Prostate gland (tissue), 2 donors: Measurements from ENCODE around the gene SCO2. TPM values are rescaled to one million over a fixed set of nuclear protein-coding genes. Genes with fewer than 3 reads are reported as not detected.

Source experiments
- DNase-seq: peaks from one replicate; pipeline ENCODE4 v3.0.0-alpha.2; 2019; ENCODE audit warnings: low spot score
- H3K27ac ChIP-seq, 2 donors: fragments of 200-600 bp; sonication (generic); 2 replicates each; pipeline ENCODE4 v1.5.1; 2017 to 2019
- H3K27me3 ChIP-seq: fragments of 200-600 bp; sonication (generic); replicated peaks from 2 replicates; pipeline ENCODE4 v1.5.1; 2019; ENCODE audit not compliant: insufficient read depth
- H3K36me3 ChIP-seq, 2 donors: fragments of 200-600 bp; sonication (generic); 1 replicate in 1 of 2; 2 replicates in 1 of 2; pipeline versions ENCODE4 v1.5.1 to v1.8.1; 2017 to 2019
- H3K4me1 ChIP-seq: fragments of 200-600 bp; sonication (generic); replicated peaks from 2 replicates; pipeline ENCODE4 v1.5.1; 2019
- H3K4me3 ChIP-seq, 2 donors: fragments of 200-600 bp; sonication (generic); 2 replicates each; pipeline ENCODE4 v1.5.1; 2017 to 2019
- H3K9me3 ChIP-seq: fragments of 200-600 bp; sonication (generic); 2 replicates; pipeline ENCODE4 v1.5.1; 2017
- CTCF ChIP-seq, 4 experiments: fragments of 200-600 bp in 2 of 4; fragments of 450-650 bp in 2 of 4; sonication (generic) in 2 of 4; IDR thresholded peaks; 1 replicate in 3 of 4; 2 replicates in 1 of 4; pipeline ENCODE4 v1.5.1; 2016 to 2019; ENCODE audit warnings: antibody characterized with exemption in 4 of 4, mild to moderate bottlenecking in 2 of 4, moderate library complexity in 2 of 4
- POLR2A ChIP-seq: fragments of 450-650 bp; IDR thresholded peaks from one replicate; pipeline ENCODE4 v1.6.1; 2016; ENCODE audit warnings: antibody characterized with exemption, mild to moderate bottlenecking
- POLR2AphosphoS5 ChIP-seq: sonication (generic); formaldehyde crosslinking; IDR thresholded peaks from one replicate; pipeline ENCODE4 v1.6.1; 2017; ENCODE audit warnings: antibody characterized with exemption
- WGBS: methylation state at CpG from one replicate; pipeline ENCODE4 v1.1.5; 2018; 5-methylcytosine and 5-hydroxymethylcytosine counted together
- intact Hi-C: fragments of 100-400 bp; cut with DNase I; formaldehyde crosslinking; loops from one replicate; pipeline ENCODE4 v1.14.2; 2022
- total RNA-seq, 2 donors: library from RNA; depleted of rRNA; stranded (reverse); fragments of >200 nt; gene quantifications; one replicate each; pipeline ENCODE4 v1.1.0, GENCODE V29; 2016

Gene SCO2
- total RNA-seq: 1 to 10 TPM; 1.5 to 8.3 TPM

GRCh38 chr22:50525104-50525857, at the start of gene SCO2:
Gene SCO2, minus strand, starts transcription at chr22:50525598. Its CDS starts 1,187 bp downstream, at chr22:50524411.
- Histone ChIP-seq H3K4me1 (peaks cover 7% of the 10 kb centered on the region), H3K27me3 (no peaks in the 10 kb centered on the region), H3K4me3 (peak within 1 kb of the TSS; percentile 59 to 82), H3K27ac (peak within 1 kb of the TSS; percentile 87 to 92), H3K9me3 (no peaks in the 10 kb centered on the region), H3K36me3 (peaks cover 0 to 5% of the 10 kb centered on the region in 2 donors)
- peak; percentile 97 for DNase-seq
- under 1% methylated on average over 59 of the region's 84 CpGs for WGBS
- peak; percentile 96 for TF ChIP-seq POLR2AphosphoS5
- peak in 2 of 4 experiments; percentile 48 to 78 for TF ChIP-seq CTCF (IDR thresholded peaks at IDR 0.05)
- peak; percentile 78 for TF ChIP-seq POLR2A
- intact Hi-C loops: no loop called here

GRCh38 chr22:50574383-50574755, 49.0 kb upstream of the SCO2 start:
- WGBS: 76% methylated on average over 11 of the region's 11 CpGs
- H3K36me3 ChIP-seq: no peaks in the 10 kb centered on the region

GRCh38 chr22:50573491-50574382, 48.3 kb upstream of the SCO2 start:
- Histone ChIP-seq H3K36me3 (no peaks in the 10 kb centered on the region), H3K4me3 (no peak overlapping the region), H3K27ac (no peak overlapping the region), H3K9me3 (no peaks in the 10 kb centered on the region), H3K27me3 (no peaks in the 10 kb centered on the region), H3K4me1 (no peaks in the 10 kb centered on the region)
- 89% methylated on average over 26 of the region's 26 CpGs for WGBS
- DNase-seq: no peak
- intact Hi-C loops: no loop called here
- TF ChIP-seq CTCF (IDR thresholded peaks at IDR 0.05): no peak
- TF ChIP-seq POLR2AphosphoS5: no peak
- no peak for TF ChIP-seq POLR2A

More at GRCh38 chr22:50574383-50574755, 49.0 kb upstream of the SCO2 start:
- Histone ChIP-seq H3K9me3 (no peaks in the 10 kb centered on the region), H3K4me3 (no peak overlapping the region), H3K4me1 (no peaks in the 10 kb centered on the region), H3K27me3 (no peaks in the 10 kb centered on the region), H3K27ac (no peak overlapping the region)
- intact Hi-C loops: no loop called here
- TF ChIP-seq POLR2A (no peak), POLR2AphosphoS5 (no peak), CTCF (IDR thresholded peaks at IDR 0.05) (no peak)
- DNase-seq: no peak

GRCh38 chr22:50572965-50573364, 47.6 kb upstream of the SCO2 start:
- H3K36me3 ChIP-seq: no peaks in the 10 kb centered on the region
- intact Hi-C loops: no loop called here
- WGBS: 94% methylated on average over 10 of the region's 11 CpGs
- H3K9me3 ChIP-seq: no peaks in the 10 kb centered on the region
- no peak overlapping the region for H3K4me3 ChIP-seq
- H3K27me3 ChIP-seq: no peaks in the 10 kb centered on the region
- no peak for DNase-seq
- H3K27ac ChIP-seq: no peak overlapping the region
- no peaks in the 10 kb centered on the region for H3K4me1 ChIP-seq
- no peak for TF ChIP-seq POLR2A
